Testis (tissue), 2 donors: ENCODE measurements around the gene NRXN3.

ENCODE experiments used
- CTCF ChIP-seq, 3 experiments: fragments of 450-650 bp in 2 of 3; fragments of 200-600 bp in 1 of 3; sonication (generic) in 1 of 3; IDR thresholded peaks; one replicate each; pipeline ENCODE4 v1.5.1; 2016 to 2019; ENCODE audit warnings: antibody characterized with exemption in 3 of 3, mild to moderate bottlenecking in 2 of 3, moderate library complexity in 1 of 3
- POLR2A ChIP-seq: fragments of 450-650 bp; IDR thresholded peaks from one replicate; pipeline ENCODE4 v1.6.1; 2017; ENCODE audit warnings: antibody characterized with exemption, mild to moderate bottlenecking, moderate library complexity

- TF ChIP-seq CTCF (IDR thresholded peaks at IDR 0.05) (no peak), POLR2A (no peak)
These were observed 1392.0 kb downstream of the NRXN3 start for GRCh38 chr14:79562185-79562584.
